Thymus (tissue), 11 donors: ENCODE results near the gene SLC33A1. TPM values are rescaled to one million over a fixed set of nuclear protein-coding genes. Genes with fewer than 3 reads are reported as not detected.
"Not testable (repeated sequence)": the region's sequence is repeated elsewhere in the genome, so short reads cannot be mapped to it uniquely, and the experiment has no call there.

Experiments used
- DNase-seq, 9 donors: peaks; one replicate each; pipeline ENCODE4 v3.0.0-alpha.2; 2013; ENCODE audit warnings: low spot score in 9 of 9, low read depth in 6 of 9, missing footprints in 1 of 9
- H3K27ac ChIP-seq, 2 donors: one replicate each; pipeline ENCODE4 v1.5.1; 2013; ENCODE audit warnings: control low read depth in 1 of 2, low read depth in 1 of 2, low read length in 1 of 2, mild to moderate bottlenecking in 1 of 2, moderate library complexity in 1 of 2
- H3K27me3 ChIP-seq, 2 donors: one replicate each; pipeline ENCODE4 v1.5.1; 2013; ENCODE audit warnings: low read length in 1 of 2; ENCODE audit not compliant: control insufficient read depth in 2 of 2, insufficient read depth in 1 of 2
- H3K36me3 ChIP-seq, 2 donors: one replicate each; pipeline ENCODE4 v1.5.1; 2013; ENCODE audit warnings: low read length in 1 of 2, mild to moderate bottlenecking in 1 of 2, moderate library complexity in 1 of 2; ENCODE audit not compliant: control insufficient read depth in 2 of 2, insufficient read depth in 2 of 2
- H3K4me1 ChIP-seq, 2 donors: one replicate each; pipeline ENCODE4 v1.5.1; 2013; ENCODE audit warnings: low read length in 2 of 2; ENCODE audit not compliant: control insufficient read depth in 2 of 2, insufficient read depth in 2 of 2
- H3K4me3 ChIP-seq, 2 donors: one replicate each; pipeline ENCODE4 v1.5.1; 2013; ENCODE audit warnings: low read length in 2 of 2, control low read depth in 1 of 2, mild to moderate bottlenecking in 1 of 2
- H3K9me3 ChIP-seq, 2 donors: one replicate each; pipeline ENCODE4 v1.5.1; 2013; ENCODE audit warnings: low read length in 1 of 2, mild to moderate bottlenecking in 1 of 2; ENCODE audit not compliant: control insufficient read depth in 2 of 2, insufficient read depth in 1 of 2
- WGBS: extraction: QIAGEN DNeasy Blood & Tissue Kit; methylation state at CpG from one replicate; pipeline ENCODE4 v1.1.7; 2013; 5-methylcytosine and 5-hydroxymethylcytosine counted together
- polyA plus RNA-seq: library from polyadenylated mRNA; stranded (reverse); fragments of 200-250 nt; gene quantifications from one replicate; pipeline ENCODE4 v1.2.3, GENCODE V29; 2013
- total RNA-seq: library from RNA; stranded (reverse); fragments of 120-200 nt; gene quantifications from one replicate; pipeline ENCODE4 v1.2.4, GENCODE V29; 2013
- donor health status: healthy.

The SLC33A1 gene
- total and polyA plus RNA-seq, 2 donors = 13.9 to 26.6 TPM

DNA sequence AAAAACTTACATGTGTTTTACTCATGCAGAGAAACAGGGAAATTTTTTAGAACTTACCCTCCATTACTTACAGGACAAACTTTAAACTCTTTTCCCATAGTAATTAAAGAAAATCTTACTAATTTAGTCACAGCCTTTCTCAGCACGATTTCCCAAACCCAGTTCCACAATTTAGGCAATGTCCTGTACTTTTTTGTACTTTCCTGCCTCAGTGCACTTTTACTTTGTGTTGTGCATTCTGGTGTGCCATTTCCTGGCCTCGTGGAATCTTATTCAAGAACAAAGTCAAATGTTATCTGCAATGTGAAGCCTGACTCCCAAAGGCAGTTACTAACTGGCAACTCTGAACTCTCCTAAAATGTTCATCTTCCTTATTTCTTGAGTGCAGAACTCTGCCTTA, 1.9 kb downstream of the SLC33A1 start:
- H3K9me3 ChIP-seq = peaks cover 0 to 5% of the 10 kb centered on the region in 2 donors
- H3K27ac ChIP-seq = no peak overlapping the region
- peak overlapping the region; percentile 64 to 77 for H3K4me3 ChIP-seq
- no peaks in the 10 kb centered on the region for H3K27me3 ChIP-seq
- peaks cover 0 to 9% of the 10 kb centered on the region in 2 donors for H3K36me3 ChIP-seq
- H3K4me1 ChIP-seq = peaks cover 9 to 23% of the 10 kb centered on the region in 2 donors
- WGBS = 39% methylated on average over 2 of the region's 2 CpGs
- peak in 2 of 9 donors; percentile 24 to 37 for DNase-seq

DNA sequence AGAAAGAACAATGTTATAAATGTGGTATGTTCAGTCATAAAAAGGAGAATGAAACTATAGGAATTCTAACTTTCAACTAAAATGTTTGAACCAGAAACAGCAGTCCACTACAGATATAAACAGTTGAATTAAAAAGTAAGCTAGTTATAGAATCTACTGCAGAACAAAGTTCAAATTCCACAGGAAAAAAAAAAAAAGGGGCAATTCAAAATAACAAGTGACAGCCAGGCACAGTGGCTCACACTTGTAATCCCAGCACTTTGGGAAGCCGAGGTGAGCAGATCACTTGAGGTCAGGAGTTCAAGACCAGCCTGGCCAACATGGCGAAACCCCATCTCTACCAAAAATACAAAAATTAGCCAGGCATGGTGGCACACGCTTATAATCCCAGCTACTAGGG, 4.8 kb downstream of the SLC33A1 start:
- Histone ChIP-seq H3K36me3 (peaks cover 0 to 18% of the 10 kb centered on the region in 2 donors), H3K4me1 (peaks cover 9 to 16% of the 10 kb centered on the region in 2 donors)
- not testable (repeated sequence) for H3K27me3 ChIP-seq, H3K27ac ChIP-seq, H3K9me3 ChIP-seq, DNase-seq, H3K4me3 ChIP-seq
- WGBS = 100% methylated on average over 3 of the region's 3 CpGs

DNA sequence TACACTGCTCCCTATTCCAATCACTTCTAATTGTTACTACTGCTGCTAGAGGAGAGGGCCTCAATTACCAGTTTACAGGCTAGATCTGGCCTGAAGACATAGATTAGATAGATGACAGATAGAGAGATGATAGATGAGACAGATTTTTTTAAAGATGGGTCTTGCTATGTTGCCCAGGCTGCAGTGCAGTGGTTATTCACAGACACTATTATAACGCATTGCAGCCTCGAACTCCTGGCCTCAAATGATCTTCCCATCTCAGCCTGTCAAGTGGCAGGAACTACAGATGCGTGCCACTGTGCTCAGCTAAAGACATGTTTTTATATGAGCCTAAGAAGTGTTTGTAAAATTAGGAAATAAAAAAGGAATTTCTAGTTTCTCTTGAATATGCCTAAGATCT, 6.2 kb downstream of the SLC33A1 start:
- DNase-seq = no peak
- 83% methylated on average over 3 of the region's 3 CpGs for WGBS
- Histone ChIP-seq H3K4me1 (peaks cover 6 to 16% of the 10 kb centered on the region in 2 donors), H3K9me3 (peaks cover 0 to 3% of the 10 kb centered on the region in 2 donors), H3K4me3 (no peak overlapping the region), H3K27me3 (no peaks in the 10 kb centered on the region), H3K36me3 (peaks cover 0 to 20% of the 10 kb centered on the region in 2 donors), H3K27ac (no peak overlapping the region)

DNA sequence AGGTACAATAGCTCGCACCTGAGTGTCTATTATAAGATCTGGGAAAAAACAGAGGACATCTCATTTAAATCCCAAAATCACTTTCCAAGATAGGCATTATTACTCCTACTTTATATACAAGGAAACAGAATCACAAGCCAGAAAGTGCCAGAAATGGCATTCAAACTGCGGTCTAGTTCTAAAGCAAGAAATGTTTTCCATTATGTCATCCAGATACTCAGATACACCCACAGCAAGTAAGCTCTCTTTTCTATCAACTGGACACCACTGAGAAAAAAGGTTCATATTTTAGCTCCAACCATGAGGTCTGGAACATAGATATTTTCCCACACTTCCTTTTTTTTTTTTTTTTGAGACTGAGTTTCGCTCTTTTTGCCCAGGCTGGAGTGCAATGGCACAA, 8.1 kb downstream of the SLC33A1 start:
- H3K27ac ChIP-seq = no peak overlapping the region
- H3K36me3 ChIP-seq = peaks cover 0 to 19% of the 10 kb centered on the region in 2 donors
- H3K4me3 ChIP-seq = no peak overlapping the region
- DNase-seq = no peak
- no peaks in the 10 kb centered on the region for H3K27me3 ChIP-seq
- 88% methylated on average over 3 of the region's 3 CpGs for WGBS
- H3K9me3 ChIP-seq = peaks cover 0 to 3% of the 10 kb centered on the region in 2 donors
- peaks cover 0 to 9% of the 10 kb centered on the region in 2 donors for H3K4me1 ChIP-seq

DNA sequence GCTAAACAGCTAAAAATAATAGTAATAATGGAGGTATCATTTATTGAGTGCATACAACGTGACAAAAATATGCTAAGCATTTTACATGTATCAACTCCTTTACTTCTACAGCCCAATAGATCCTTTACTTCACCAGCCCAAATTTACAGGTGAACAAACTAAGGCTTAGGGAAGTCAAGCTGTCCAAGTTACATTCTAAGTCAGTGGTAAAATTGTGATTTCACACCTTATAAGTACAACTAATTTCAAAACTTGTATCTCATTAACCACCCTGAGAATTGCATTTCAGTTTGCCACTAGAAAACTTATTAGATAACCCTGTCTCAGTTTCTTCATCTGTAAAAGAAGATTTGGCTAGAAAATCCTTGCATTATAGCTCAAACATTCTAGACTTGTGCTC, 10.7 kb downstream of the SLC33A1 start:
- Histone ChIP-seq H3K27me3 (no peaks in the 10 kb centered on the region), H3K9me3 (no peaks in the 10 kb centered on the region), H3K36me3 (peaks cover 0 to 14% of the 10 kb centered on the region in 2 donors), H3K4me1 (no peaks in the 10 kb centered on the region), H3K27ac (no peak overlapping the region), H3K4me3 (no peak overlapping the region)
- DNase-seq = no peak
- WGBS = 94% methylated on average over 1 of the region's 1 CpG

DNA sequence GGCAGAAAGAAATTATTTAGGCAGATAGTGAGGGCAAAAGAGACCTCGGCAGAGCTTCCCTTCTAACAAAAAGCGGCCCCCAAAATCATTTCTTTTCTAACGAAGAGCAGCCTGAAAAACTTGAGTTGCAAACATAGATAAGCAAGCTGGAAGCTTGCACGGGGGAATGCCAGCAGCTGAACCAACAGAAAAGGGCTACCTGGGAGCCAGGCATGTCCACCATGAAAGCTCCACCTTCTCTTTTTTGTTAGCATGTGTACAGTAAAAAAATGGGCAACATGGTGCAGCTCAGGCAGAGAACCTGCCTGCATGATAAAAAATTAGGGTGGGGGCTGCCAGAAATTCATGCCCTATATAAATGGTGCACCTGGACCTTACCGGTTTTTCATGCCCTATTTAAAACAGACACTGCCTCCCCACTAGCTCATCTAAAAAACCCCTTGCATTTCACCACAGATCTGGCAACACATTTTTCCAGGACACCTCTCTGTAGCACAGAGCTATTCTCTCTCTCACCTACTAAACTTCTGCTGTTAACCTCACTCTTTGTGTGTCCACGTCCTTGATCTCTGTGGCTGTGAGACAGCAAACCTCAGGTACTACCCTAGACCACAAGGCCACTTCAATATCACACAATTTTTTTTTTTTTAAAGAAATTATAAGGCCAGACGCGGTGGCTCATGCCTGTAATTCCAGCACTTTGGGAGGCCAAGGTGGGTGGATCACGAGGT, 18.7 kb downstream of the SLC33A1 start:
- H3K9me3 ChIP-seq = no peaks in the 10 kb centered on the region
- WGBS = 97% methylated on average over 9 of the region's 9 CpGs
- no peaks in the 10 kb centered on the region for H3K4me1 ChIP-seq
- H3K27ac ChIP-seq = no peak overlapping the region
- no peak overlapping the region for H3K4me3 ChIP-seq
- no peaks in the 10 kb centered on the region for H3K27me3 ChIP-seq
- H3K36me3 ChIP-seq = peaks cover 0 to 16% of the 10 kb centered on the region in 2 donors
- DNase-seq = peak in 1 of 9 donors; percentile 4

DNA sequence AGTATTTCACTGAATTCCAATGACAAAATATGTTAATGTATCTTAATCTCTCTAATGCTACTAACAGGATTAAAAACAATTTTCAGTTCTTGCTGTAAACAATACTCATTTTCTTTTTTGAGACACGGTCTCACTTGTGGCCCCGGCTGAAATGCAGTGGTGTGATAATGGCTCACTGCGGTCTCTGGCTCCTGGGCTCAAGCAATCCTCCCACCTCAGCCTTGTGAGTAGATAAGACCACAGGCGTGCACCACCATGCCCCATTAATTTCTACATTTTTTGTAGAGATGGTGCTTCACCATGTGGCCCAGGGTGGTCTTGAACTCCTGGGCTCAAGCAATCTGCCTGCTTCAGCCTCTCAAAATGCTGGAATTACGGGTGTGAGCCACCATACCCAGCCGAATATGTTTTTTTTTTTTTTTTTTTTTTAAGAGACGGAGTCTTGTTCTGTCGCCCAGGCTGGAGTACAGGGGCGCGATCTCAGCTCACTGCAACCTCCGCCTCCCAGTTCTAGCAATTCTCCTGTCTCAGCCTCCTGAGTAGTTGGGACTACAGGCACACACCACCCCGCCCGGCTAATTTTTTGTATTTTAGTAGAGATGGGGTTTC, 25.6 kb downstream of the SLC33A1 start:
- not testable (repeated sequence) for H3K27me3 ChIP-seq, DNase-seq, H3K9me3 ChIP-seq, H3K4me3 ChIP-seq, H3K27ac ChIP-seq, H3K4me1 ChIP-seq
- peaks cover 4 to 21% of the 10 kb centered on the region in 2 donors for H3K36me3 ChIP-seq
- 99% methylated on average over 13 of the region's 13 CpGs for WGBS

DNA sequence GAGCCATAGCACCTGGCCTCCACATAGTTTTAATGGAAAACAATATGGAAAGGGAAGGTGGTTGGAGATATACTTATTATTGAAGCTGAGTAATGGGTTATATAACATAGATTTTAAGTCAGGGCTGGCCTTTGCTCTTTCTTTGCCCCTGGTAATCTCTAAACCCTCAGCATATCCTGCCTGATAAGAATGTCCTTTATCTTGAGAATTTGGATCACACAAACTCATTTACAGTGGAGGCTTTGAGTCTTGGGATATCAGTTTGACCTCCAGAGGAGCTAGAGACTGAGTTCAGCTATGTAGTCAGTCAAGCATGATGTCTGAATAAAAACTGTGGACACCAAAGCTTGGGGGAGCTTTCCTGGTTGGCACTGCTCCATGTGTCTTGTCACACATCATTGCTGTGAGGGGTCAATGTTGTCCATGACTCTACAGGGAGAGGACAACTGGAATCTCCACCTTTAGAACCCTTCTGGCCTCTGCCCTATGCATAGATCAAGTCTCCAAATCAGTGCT, 39.1 kb downstream of the SLC33A1 start:
- H3K36me3 ChIP-seq = no peaks in the 10 kb centered on the region
- no peaks in the 10 kb centered on the region for H3K4me1 ChIP-seq
- no peak overlapping the region for H3K4me3 ChIP-seq
- no peak for DNase-seq
- H3K9me3 ChIP-seq = no peaks in the 10 kb centered on the region
- no peaks in the 10 kb centered on the region for H3K27me3 ChIP-seq
- H3K27ac ChIP-seq = no peak overlapping the region

DNA sequence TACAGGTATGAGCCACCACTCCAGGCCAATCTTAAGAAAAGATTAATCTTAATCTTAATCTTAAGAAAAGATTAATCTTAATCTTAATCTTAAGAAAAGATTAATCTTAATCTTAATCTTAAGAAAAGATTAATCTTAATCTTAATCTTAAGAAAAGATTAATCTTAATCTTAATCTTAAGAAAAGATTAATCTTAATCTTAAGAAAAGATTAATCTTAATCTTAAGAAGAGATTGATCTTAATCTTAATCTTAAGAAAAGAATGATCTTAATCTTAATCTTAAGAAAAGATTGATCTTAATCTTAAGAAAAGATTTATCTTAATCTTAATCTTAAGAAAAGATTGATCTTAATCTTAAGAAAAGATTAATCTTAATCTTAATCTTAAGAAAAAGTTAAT, 41.0 kb downstream of the SLC33A1 start:
- not testable (repeated sequence) for H3K36me3 ChIP-seq, H3K4me1 ChIP-seq, DNase-seq

More for the DNA sequence above, 41.0 kb downstream of the SLC33A1 start:
- H3K27me3 ChIP-seq, H3K27ac ChIP-seq, H3K9me3 ChIP-seq, H3K4me3 ChIP-seq: not testable (repeated sequence)
